GM12878 (cell line): Measurements from ENCODE around the gene NIPA2. TPM values are rescaled to one million over a fixed set of nuclear protein-coding genes. Genes with fewer than 3 reads are reported as not detected.

Experiments
- CBX5 ChIP-seq: sonication (generic); IDR thresholded peaks from 2 replicates; pipeline ENCODE4 v1.6.1; 2016; ENCODE audit warnings: low read depth, moderate library complexity, mild to moderate bottlenecking, inconsistent platforms
- CHD4 ChIP-seq: fragments of 200-600 bp; sonication (generic); IDR thresholded peaks from 2 replicates; pipeline ENCODE4 v1.6.1; 2016; ENCODE audit warnings: mild to moderate bottlenecking
- ESRRA ChIP-seq: IDR thresholded peaks from 2 replicates; pipeline ENCODE4 v1.6.1; 2012; ENCODE audit warnings: mild to moderate bottlenecking, low read length, improper control_type of control experiment
- FOXK2 ChIP-seq: fragments of 450-650 bp; IDR thresholded peaks from 2 replicates; pipeline ENCODE4 v1.6.1; 2017; ENCODE audit warnings: mild to moderate bottlenecking, moderate library complexity
- NFXL1 ChIP-seq: fragments of 450-650 bp; IDR thresholded peaks from 2 replicates; pipeline ENCODE4 v1.6.1; 2017; ENCODE audit warnings: antibody characterized with exemption, mild to moderate bottlenecking, borderline replicate concordance
- PKNOX1 ChIP-seq: fragments of 450-650 bp; IDR thresholded peaks from 2 replicates; pipeline ENCODE4 v1.6.1; 2016; ENCODE audit warnings: mild to moderate bottlenecking
- RBBP5 ChIP-seq: fragments of 200-600 bp; sonication (generic); conservative IDR thresholded peaks from 2 replicates; pipeline ENCODE4 v1.6.1; 2016
- SUZ12 ChIP-seq: fragments of 200-600 bp; sonication (generic); IDR thresholded peaks from one replicate; pipeline ENCODE4 v1.6.1; 2018; ENCODE audit warnings: antibody characterized with exemption, mild to moderate bottlenecking; ENCODE audit not compliant: unreplicated experiment
- TARDBP ChIP-seq: IDR thresholded peaks from 2 replicates; pipeline ENCODE4 v1.6.1; 2016; ENCODE audit warnings: borderline replicate concordance
- TCF7 ChIP-seq: IDR thresholded peaks from 2 replicates; pipeline ENCODE4 v1.6.1; 2014; ENCODE audit warnings: antibody characterized with exemption, borderline replicate concordance
- YBX1 ChIP-seq: fragments of 450-650 bp; IDR thresholded peaks from 2 replicates; pipeline ENCODE4 v1.6.1; 2016; ENCODE audit warnings: antibody characterized with exemption
- ZBED1 ChIP-seq: IDR thresholded peaks from 2 replicates; pipeline ENCODE4 v1.6.1; 2016; ENCODE audit warnings: borderline replicate concordance
- ZBTB40 ChIP-seq: fragments of 450-650 bp; IDR thresholded peaks from 2 replicates; pipeline ENCODE4 v1.6.1; 2016; ENCODE audit warnings: mild to moderate bottlenecking, moderate library complexity, borderline replicate concordance
- ZNF384 ChIP-seq: IDR thresholded peaks from 2 replicates; pipeline ENCODE4 v1.6.1; 2012; ENCODE audit warnings: low read depth, mild to moderate bottlenecking, low read length, improper control_type of control experiment, borderline replicate concordance
- polyA plus RNA-seq, 11 experiments: library from polyadenylated mRNA; depleted of rRNA in 4 of 11; unstranded in 6 of 11; stranded (reverse) in 5 of 11; fragments of >200 nt; fragmentation: Nextera tagmentation in 4 of 11; fragmentation: Illumina TruSeq in 1 of 11; extraction: Ambion mirVana in 4 of 11; extraction: Trizol in 1 of 11; gene quantifications; 1 replicate in 1 of 11; 2 replicates in 10 of 11; pipeline versions ENCODE4 v1.2.1 to v1.2.3, GENCODE V29; 2011 to 2016; ENCODE audit warnings: inconsistent platforms in 2 of 11, missing spikeins in 2 of 11, low read depth in 1 of 11
- total RNA-seq, 4 experiments: library from RNA; depleted of rRNA in 3 of 4; stranded (reverse); fragments of >200 nt in 3 of 4; fragmentation: Illumina TruSeq in 1 of 4; extraction: Trizol in 1 of 4; gene quantifications; 2 replicates each; pipeline versions ENCODE4 v1.2.1 to v1.2.3, GENCODE V29; 2013 to 2021
- TF ChIP-seq, protein P1 (sequence below): IDR thresholded peaks from 2 replicates; pipeline ENCODE4 v1.6.1; 2012; ENCODE audit warnings: improper control_type of control experiment, low read depth, low read length; ENCODE audit not compliant: insufficient replicate concordance
- TF ChIP-seq, protein P2 (sequence below): fragments of 450-650 bp; formaldehyde crosslinking; IDR thresholded peaks from 2 replicates; pipeline ENCODE4 v1.4.0; 2020; ENCODE audit warnings: mild to moderate bottlenecking, moderate library complexity

NIPA2 gene
- total and polyA plus RNA-seq, 10 of the 15 experiments (the other 5 are each of a cell fraction or from before 2014, with no cell fraction given) = 24.4 to 159 (median 96.5) TPM

GRCh38 chr15:22838292-22839042, at the start of gene NIPA2 (continued):
- TF ChIP-seq ZBTB40 = peak; percentile 66
- TF ChIP-seq ZNF384 = no peak
- TF ChIP-seq TARDBP = no peak
- TF ChIP-seq NFXL1 = no peak
- TF ChIP-seq ZBED1 = no peak
- no peak for TF ChIP-seq SUZ12
- TF ChIP-seq, protein P1, sequence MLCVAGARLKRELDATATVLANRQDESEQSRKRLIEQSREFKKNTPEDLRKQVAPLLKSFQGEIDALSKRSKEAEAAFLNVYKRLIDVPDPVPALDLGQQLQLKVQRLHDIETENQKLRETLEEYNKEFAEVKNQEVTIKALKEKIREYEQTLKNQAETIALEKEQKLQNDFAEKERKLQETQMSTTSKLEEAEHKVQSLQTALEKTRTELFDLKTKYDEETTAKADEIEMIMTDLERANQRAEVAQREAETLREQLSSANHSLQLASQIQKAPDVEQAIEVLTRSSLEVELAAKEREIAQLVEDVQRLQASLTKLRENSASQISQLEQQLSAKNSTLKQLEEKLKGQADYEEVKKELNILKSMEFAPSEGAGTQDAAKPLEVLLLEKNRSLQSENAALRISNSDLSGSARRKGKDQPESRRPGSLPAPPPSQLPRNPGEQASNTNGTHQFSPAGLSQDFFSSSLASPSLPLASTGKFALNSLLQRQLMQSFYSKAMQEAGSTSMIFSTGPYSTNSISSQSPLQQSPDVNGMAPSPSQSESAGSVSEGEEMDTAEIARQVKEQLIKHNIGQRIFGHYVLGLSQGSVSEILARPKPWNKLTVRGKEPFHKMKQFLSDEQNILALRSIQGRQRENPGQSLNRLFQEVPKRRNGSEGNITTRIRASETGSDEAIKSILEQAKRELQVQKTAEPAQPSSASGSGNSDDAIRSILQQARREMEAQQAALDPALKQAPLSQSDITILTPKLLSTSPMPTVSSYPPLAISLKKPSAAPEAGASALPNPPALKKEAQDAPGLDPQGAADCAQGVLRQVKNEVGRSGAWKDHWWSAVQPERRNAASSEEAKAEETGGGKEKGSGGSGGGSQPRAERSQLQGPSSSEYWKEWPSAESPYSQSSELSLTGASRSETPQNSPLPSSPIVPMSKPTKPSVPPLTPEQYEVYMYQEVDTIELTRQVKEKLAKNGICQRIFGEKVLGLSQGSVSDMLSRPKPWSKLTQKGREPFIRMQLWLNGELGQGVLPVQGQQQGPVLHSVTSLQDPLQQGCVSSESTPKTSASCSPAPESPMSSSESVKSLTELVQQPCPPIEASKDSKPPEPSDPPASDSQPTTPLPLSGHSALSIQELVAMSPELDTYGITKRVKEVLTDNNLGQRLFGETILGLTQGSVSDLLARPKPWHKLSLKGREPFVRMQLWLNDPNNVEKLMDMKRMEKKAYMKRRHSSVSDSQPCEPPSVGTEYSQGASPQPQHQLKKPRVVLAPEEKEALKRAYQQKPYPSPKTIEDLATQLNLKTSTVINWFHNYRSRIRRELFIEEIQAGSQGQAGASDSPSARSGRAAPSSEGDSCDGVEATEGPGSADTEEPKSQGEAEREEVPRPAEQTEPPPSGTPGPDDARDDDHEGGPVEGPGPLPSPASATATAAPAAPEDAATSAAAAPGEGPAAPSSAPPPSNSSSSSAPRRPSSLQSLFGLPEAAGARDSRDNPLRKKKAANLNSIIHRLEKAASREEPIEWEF = no peak
- TF ChIP-seq CHD4 = no peak
- TF ChIP-seq, protein P2, sequence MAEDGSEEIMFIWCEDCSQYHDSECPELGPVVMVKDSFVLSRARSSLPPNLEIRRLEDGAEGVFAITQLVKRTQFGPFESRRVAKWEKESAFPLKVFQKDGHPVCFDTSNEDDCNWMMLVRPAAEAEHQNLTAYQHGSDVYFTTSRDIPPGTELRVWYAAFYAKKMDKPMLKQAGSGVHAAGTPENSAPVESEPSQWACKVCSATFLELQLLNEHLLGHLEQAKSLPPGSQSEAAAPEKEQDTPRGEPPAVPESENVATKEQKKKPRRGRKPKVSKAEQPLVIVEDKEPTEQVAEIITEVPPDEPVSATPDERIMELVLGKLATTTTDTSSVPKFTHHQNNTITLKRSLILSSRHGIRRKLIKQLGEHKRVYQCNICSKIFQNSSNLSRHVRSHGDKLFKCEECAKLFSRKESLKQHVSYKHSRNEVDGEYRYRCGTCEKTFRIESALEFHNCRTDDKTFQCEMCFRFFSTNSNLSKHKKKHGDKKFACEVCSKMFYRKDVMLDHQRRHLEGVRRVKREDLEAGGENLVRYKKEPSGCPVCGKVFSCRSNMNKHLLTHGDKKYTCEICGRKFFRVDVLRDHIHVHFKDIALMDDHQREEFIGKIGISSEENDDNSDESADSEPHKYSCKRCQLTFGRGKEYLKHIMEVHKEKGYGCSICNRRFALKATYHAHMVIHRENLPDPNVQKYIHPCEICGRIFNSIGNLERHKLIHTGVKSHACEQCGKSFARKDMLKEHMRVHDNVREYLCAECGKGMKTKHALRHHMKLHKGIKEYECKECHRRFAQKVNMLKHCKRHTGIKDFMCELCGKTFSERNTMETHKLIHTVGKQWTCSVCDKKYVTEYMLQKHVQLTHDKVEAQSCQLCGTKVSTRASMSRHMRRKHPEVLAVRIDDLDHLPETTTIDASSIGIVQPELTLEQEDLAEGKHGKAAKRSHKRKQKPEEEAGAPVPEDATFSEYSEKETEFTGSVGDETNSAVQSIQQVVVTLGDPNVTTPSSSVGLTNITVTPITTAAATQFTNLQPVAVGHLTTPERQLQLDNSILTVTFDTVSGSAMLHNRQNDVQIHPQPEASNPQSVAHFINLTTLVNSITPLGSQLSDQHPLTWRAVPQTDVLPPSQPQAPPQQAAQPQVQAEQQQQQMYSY (CRISPR knock-in tag) = no peak
- peak; percentile 61; the same call in 1 of the 2 replicates for TF ChIP-seq ESRRA
- TF ChIP-seq PKNOX1 = no peak
- TF ChIP-seq RBBP5 = 0 out of 2 replicates have a peak, but pooled peaks have one; percentile 57
- TF ChIP-seq YBX1 = no peak
- 0 out of 2 replicates have a peak, but pooled peaks have one; percentile 16 for TF ChIP-seq CBX5
- TF ChIP-seq TCF7 = no peak
- TF ChIP-seq FOXK2 = no peak
